Measurements from ENCODE around the gene APC2. TPM values are rescaled to one million over a fixed set of nuclear protein-coding genes. Genes with fewer than 3 reads are reported as not detected.
"Not testable (repeated sequence)": the region's sequence is repeated elsewhere in the genome, so short reads cannot be mapped to it uniquely, and the experiment has no call there.

The APC2 gene
- total RNA-seq, 1 donor from 2014 or later = 0.15 TPM

GRCh38 chr19:1416014-1416841, 33.7 kb upstream of the APC2 start:
- intact Hi-C loops (cut with micrococcal nuclease) = no loop called here

GRCh38 chr19:1417145-1417544, 32.8 kb upstream of the APC2 start:
- intact Hi-C loops (cut with micrococcal nuclease) = no loop called here

GRCh38 chr19:1417681-1418495, 32.0 kb upstream of the APC2 start:
- intact Hi-C loops (cut with micrococcal nuclease) = no loop called here

- intact Hi-C loops (cut with micrococcal nuclease) = no loop called here
Measured at GRCh38 chr19:1418496-1418775, 31.5 kb upstream of the APC2 start.

GRCh38 chr19:1418951-1419738, 30.8 kb upstream of the APC2 start:
- intact Hi-C loops (cut with micrococcal nuclease) = no loop called here

GRCh38 chr19:1420085-1420484, 29.8 kb upstream of the APC2 start:
- intact Hi-C loops (cut with micrococcal nuclease) = not testable (repeated sequence)

GRCh38 chr19:1420590-1420989, 29.3 kb upstream of the APC2 start:
- intact Hi-C loops (cut with micrococcal nuclease) = no loop called here

- intact Hi-C loops (cut with micrococcal nuclease) = no loop called here
Measured at GRCh38 chr19:1421218-1421957, 28.5 kb upstream of the APC2 start.

- intact Hi-C loops (cut with micrococcal nuclease) = no loop called here
Measured at GRCh38 chr19:1421958-1422305, 28.0 kb upstream of the APC2 start.

GRCh38 chr19:1422360-1422759, 27.6 kb upstream of the APC2 start:
- intact Hi-C loops (cut with micrococcal nuclease) = no loop called here

- intact Hi-C loops (cut with micrococcal nuclease) = no loop called here
Measured at GRCh38 chr19:1422943-1423342, 27.0 kb upstream of the APC2 start.

GRCh38 chr19:1423436-1424191, 26.3 kb upstream of the APC2 start:
- intact Hi-C loops (cut with micrococcal nuclease) = no loop called here

GRCh38 chr19:1424192-1424955, 25.5 kb upstream of the APC2 start:
- intact Hi-C loops (cut with micrococcal nuclease) = no loop called here

GRCh38 chr19:1425102-1425837, 24.7 kb upstream of the APC2 start:
- intact Hi-C loops (cut with micrococcal nuclease) = no loop called here

GRCh38 chr19:1425902-1426301, 24.0 kb upstream of the APC2 start:
- intact Hi-C loops (cut with micrococcal nuclease) = no loop called here

- intact Hi-C loops (cut with micrococcal nuclease) = no loop called here
Measured at GRCh38 chr19:1426736-1427135, 23.2 kb upstream of the APC2 start.

- intact Hi-C loops (cut with micrococcal nuclease) = no loop called here
Measured at GRCh38 chr19:1427221-1427920, 22.6 kb upstream of the APC2 start.

GRCh38 chr19:1428738-1429391, 21.1 kb upstream of the APC2 start:
- intact Hi-C loops (cut with micrococcal nuclease) = no loop called here

Measured in T-helper 1 cell treated with Interleukin-12 subunit alpha and Interleukin-12 subunit beta and Interleukin-4 antibody, amounts not matched to agents 30 ng/mL and 1 ng/mL, for 36 hours (primary cell).